A673 (cell line): Measurements from ENCODE around the gene ACOT13.

ENCODE experiments used
- CTCF ChIP-seq: fragments of 300-800, 200-600 bp; sonication (generic); conservative IDR thresholded peaks from 2 replicates; pipeline ENCODE4 v1.5.1; 2017; ENCODE audit warnings: low read depth, mild to moderate bottlenecking, antibody characterized with exemption, low read length, moderate library complexity, mixed read lengths
- EZH2 ChIP-seq: fragments of 200-600 bp; sonication (generic); IDR thresholded peaks from 2 replicates; pipeline ENCODE4 v1.6.1; 2017; ENCODE audit warnings: borderline replicate concordance, low read depth, mild to moderate bottlenecking, mixed read lengths, antibody characterized with exemption, low read length; ENCODE audit not compliant: poor library complexity, severe bottlenecking

- TF ChIP-seq EZH2 (no peak), CTCF (no peak)
Observed at GRCh38 chr6:24643920-24644319, 23.0 kb upstream of the ACOT13 start.
